HG03469 (cell line): Measurements from ENCODE around the gene PRC1.
A peak's percentile ranks its signal among the peaks of the same experiment; 100 is the strongest.
"Not testable (repeated sequence)": the region's sequence is repeated elsewhere in the genome, so short reads cannot be mapped to it uniquely, and the experiment has no call there.

Source experiments
- ATAC-seq: cut with Tn5 transposase; IDR thresholded peaks from one replicate; pipeline ENCODE4 v1.9.1; 2021; ENCODE audit warnings: mild to moderate bottlenecking, moderate library complexity, moderate number of reproducible peaks; ENCODE audit not compliant: unreplicated experiment

The PRC1 gene

DNA sequence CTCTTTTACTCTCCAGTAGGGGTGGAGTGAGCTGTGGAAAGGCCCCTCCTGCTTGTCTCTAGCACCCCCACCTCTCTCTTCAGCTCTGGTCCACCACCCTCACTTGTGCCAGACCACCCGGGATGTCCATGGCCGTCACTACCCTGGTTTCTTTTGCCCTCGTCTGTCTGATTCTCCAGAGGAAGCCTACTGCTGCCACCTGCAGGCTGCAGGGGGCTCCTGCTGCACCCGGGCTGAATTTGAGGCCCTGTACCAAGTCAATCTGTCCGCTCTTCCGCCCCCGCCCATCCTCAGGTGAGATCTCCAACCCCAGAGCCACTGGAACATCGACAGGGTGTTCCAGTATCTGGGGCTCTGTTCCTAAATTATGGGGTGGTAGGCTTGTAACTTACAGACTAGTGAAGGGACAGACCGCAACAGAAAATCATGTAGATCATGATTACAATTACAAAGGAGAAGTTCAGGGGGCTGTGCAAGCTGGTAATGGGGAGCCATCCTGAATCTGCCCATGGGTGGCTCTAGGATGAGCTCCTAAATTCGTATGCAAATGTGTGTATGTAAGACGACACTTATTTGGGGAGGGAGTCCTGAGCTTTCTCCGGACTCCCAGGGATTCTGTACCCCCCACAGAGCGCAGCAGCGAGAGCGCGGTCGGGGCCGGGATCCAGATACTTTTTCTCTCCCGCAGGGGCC lies 59.9 kb downstream of the PRC1 start:
- ATAC-seq, result peak; percentile 23

DNA sequence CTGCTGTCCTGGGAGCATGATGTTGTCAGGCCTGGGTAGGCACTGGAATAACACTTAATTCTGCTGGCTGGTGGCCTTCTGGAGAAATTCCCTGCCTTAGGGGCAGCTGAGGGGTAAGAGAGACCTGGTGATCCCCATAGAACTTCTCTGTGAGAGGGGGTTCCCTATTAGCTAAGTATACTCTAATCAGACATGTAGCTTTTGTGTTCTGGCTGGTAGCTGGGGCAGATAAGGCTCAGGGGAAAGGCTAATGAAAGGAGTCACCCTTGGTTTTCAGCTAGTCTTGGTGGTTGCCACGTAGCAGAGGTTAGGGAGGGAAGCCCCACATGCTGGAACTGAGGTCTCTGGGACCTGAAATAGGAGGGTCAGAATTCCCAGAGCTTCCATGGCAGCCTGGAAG lies 61.0 kb downstream of the PRC1 start:
- ATAC-seq, result no peak

DNA sequence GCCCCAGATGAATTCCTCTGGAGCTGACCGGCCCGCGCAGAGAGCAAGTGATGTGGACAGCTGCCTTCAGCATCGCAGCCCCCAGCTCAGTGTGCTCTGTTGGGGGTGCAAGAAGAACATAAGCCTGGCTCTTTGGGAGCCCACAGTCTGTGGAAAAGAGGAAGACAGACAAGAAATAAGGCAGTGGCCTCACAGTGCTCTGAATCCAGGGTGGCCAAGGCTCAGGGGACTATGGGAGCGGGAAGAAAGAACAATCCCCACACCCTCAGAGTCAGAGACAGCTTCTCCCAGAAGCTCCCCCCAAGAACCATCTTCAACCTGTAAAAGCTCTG lies 61.7 kb downstream of the PRC1 start:
- no peak for ATAC-seq

DNA sequence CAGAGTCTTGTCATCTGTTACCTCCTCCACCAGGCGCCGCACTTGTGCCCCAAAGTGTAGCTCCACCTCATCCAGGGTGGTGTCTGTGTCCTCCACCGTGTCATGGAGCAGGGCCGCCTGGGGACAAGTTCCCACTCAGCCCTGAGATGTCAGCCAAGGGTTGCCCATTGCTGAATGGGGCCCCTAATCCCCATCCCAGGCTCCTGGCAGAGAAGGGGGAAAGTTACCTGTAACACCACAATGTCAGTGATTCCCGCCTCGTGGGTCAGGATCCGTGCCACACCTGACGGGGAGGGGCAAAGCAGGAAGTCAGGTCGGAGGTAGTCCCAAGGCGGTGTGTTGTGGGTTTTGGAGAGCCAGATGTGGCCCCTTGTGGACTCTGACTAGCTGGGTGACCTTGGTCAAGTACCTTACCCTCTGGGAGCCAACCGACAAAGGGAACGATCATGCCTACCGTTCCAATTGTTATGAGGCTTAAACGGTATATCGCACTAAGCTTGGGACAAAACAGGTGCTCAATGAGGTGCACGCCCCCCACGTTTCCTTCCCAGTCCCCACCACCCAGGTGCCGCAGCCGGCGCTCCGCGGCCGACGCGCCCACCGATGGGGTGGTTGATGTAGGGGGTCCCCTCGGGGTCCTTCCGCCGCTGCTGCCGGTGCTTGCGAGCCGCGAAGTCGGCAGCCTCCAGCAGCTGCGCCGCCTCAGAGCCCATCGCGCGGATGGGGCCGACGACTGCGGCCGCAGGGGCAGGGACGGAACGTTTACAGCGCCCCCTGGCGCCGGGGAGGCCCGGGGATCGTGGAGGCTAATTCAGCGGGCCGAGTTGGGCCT lies 62.3 kb downstream of the PRC1 start, which contains the start of gene HDDC3:
Gene HDDC3 (minus strand): TSS at position 722 of the 832 bp plus-strand sequence. CDS start 9 bp downstream, at position 713.
- ATAC-seq, result peak; percentile 41

DNA sequence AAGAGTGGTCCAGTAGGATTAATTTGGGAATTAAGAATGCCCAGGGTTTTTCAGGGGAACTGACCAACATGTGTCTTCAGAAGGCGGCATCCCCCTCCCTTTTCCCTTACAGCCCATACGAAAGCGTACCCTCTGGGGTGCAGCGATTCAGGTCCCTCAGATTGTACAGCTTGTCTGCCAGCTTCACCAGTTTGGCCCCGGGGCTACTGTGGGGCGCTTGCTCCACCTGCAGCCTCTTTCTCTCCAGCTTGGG lies 62.8 kb downstream of the PRC1 start:
- no peak for ATAC-seq

DNA sequence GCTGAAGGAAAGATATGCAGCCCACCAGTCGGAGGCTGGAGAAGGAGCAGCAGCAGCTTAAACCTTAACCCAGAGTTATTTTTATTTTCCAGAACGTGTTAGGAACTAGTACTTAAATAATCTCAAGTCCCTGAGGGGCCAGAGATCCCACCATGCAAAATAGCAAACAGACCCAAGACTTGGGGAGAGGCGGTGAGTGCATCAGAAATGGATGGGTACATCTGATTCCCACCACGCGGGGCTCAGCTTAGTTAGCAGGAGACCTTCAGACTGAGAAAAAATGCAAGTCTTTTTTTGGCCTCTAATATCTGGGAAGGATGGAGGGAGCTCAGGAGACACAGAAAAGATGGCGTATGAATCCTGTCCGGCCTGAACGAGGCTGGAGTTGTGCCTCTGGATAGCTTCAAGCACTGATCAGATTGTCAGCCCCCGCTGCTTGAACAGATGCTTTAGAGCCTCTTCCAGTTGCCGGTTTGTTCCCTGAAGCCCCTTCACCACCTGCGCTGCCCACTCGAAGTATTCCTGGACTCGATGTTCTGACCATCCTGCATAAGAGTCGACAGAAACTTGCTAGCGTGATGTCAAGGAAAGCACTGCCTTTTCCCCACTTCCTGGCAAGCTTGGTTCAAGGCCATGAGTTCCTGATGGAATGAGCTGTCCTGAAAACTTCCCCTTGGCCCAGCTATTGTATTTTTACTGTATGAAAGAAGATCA lies 63.3 kb downstream of the PRC1 start:
- no peak for ATAC-seq

DNA sequence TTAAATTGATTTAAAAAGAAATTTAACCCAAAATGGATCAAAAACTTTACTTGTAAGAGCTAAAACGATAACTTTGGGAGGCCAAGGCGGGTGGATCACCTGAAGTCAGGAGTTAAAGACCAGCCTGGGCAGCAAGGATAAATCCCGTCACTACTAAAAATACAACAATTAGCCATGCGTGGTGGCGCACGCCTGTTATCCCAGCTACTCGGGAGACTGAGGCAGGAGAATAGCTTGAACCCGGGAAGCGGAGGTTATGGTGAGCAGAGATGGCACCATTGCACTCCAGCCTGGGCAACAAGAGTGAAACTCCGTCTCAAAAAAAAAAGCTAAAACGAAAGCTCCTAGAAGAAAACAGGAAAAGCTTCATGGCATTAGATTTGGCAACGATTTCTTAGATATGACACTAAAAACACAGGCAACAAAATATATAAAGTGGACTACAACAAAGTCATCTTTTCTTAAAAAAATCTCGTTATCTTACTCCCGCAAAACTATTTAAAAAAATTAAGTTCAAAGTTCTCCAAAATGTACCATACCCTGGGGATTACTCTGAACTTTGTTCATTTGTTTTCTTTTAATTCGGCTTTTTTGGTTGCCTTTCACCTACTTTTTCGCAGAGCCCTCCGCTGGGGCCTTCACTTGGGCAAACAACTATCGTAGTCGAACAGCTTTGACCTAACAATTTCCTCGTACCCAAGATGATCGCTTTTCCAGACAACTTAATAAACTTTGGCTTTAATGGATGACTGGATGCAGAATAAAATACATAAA lies 64.9 kb downstream of the PRC1 start:
- ATAC-seq, result no peak

DNA sequence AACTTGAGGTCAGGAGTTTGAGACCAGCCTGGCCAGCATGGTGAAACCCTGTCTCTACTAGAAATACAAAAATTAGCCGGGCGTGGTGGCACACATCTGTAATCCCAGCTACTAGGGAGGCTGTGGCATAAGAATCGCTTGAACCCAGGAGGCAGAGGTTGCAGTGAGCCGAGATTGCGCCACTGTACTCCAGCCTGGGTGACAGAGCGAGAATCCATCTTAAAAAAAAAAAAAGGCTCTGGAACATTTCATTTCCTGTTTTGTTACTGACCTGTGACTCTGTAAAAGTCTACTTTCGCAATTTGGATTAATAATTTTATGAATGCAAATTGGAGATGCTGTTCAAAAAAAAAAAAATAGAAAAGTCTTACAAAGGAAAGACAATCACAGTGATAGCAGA lies 66.2 kb downstream of the PRC1 start:
- ATAC-seq, result not testable (repeated sequence)

DNA sequence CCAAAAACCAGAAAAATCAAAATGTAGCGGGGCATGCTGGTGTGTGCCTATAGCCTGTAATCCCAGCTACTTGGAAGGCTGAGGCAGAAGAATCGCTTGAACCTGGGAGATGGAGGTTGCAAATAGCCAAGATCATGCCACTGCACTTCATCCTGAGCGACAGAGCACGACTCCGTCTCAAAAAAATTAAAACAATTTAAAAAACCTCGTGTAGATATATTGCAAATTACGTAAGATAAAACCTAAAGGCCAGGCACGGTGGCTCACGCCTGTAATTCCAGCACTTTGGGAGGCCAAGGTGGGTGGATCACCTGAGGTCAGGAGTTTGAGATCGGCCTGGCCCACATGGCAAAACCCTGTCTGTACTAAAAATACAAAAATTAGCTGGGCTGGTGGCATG lies 67.6 kb downstream of the PRC1 start:
- not testable (repeated sequence) for ATAC-seq

DNA sequence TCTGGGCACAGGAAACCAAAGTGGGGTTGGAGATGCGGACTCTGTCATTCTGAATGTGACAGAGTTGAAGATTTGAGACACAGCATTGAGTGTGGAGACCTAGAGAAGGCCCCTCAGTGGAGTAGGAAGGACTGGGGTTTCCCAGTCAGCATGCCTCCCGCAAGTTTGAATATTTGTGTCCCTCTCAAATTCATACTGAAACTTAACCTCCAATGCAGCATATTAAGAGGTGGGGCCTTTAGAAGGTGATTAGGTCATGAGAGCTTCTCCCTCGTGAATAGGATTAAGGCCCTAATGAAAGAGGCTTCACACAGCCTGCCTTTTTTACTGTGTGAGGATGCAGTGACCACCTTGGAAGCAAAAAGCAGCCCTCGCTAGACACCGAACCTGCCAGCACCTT lies 70.0 kb downstream of the PRC1 start:
- peak; percentile 49 for ATAC-seq

DNA sequence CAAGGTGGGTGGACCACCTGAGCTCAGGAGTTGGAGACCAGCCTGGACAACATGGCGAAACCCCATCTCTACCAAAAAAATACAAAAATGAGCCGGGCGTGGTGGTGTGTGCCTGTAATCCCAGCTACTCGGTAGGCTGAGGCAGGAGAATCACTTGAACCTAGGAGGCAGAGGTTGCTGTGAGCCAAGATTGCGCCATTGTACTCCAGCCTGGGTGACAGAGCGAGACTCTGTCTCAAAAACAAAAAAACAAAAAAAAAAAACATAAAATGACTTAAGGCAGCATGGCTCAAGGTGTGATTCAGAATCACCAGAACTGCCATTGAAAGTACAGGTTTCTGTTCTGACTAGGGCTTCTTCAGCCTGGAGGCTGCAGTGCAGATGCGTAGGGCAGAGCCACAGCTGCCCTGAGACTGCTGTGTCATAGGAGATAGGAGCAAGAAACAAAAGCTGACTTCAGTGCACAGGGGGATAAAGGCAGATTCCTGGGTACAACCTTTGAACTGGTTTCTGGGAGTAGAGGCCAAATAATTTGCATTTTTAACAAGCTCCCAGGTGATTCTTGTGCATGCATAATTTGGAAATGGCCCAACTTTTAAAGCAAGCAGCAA lies 71.5 kb downstream of the PRC1 start:
- peak; percentile 76 for ATAC-seq

DNA sequence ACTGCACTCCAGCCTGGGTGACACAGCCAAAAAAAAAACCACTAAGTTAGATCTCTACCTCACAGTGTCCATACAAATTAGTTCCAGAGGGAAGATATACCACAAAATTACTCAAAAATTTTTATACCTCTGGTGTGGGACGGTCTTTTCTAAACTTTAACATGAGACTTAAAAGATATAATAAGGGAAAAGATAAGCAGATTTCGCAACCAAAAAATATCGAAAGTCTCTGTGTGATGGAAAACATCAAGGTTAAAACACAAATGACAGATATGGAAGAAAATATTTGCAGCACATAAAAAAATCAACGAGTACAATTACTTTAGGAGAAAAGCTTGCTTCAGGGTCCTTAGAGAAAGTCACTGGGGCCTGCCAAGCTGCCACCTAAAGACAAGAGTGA lies 72.4 kb downstream of the PRC1 start:
- ATAC-seq, result no peak

DNA sequence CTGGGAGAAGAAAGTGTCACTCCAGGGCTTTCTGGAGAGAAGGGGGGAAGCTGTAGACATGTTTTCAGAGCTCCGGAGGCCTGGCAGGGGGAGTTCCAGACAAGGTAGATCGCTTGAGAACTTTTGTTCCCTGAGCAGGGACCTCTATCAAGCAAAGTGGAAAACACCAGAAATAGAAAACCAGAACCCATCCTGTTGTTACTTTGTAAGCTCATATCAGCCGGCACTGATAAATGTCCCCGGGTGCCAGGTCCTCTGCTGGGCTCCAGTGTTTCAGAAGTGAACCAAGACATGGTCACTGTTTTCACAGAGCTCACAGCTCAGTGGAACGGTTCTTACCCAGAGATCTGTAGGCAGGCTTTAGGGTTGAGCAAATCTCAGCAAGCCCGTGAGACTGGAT lies 75.5 kb downstream of the PRC1 start:
- no peak for ATAC-seq

DNA sequence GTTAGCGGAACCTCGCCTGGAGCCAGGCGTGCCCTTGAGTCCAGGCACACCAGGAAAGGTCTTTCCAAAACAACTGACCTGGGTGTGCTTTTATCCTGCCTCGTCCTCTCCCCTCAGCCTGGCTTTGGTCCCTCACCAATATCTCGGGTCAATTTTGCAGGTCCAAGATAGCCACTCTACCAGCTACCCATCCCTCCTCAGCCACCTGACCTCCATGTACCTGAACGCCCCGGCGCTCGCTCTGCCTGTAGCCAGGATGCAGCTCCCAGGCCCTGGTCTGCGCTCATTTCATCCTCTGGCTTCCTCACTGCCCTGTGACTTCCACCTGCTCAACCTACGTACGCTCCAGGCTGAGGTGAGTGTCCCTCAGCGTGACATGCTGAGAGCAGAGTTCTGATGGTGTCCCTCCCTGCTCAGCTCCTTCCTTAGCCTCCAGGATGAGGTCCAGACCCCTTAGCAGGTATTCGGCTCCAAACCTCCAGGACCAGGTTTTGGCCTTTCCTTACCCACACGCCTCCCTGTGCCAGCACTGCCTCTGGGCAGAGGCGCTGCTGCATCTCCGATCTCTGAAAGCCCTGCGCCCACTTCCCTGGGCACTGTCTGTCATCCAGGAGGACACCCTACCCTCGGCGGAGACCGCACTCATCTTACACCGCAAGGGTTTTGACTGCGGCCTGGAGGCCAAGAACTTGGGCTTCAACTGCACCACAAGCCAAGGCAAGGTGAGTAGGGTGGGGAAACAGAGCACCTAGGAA lies 76.1 kb downstream of the PRC1 start:
- no peak for ATAC-seq

DNA sequence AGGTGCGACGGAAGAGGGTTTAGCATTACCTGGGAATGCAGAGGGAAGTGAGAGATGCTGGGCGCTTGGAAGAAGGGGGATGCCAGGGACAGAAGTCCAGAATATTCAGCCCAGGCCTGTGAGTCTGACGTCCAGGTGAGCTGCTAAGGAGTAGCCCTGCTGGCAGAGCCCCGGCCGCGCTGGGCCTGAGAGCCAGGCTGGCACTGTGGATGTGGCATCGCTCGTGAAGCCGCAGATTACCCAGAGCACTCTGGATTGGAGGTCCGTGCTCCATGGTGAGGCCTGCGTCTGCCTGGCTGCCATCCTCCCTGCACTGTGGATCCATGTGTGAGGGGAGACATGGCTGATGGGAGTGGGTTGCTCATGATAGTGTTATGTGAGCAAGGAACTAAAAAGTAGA lies 76.8 kb downstream of the PRC1 start:
- ATAC-seq, result no peak

DNA sequence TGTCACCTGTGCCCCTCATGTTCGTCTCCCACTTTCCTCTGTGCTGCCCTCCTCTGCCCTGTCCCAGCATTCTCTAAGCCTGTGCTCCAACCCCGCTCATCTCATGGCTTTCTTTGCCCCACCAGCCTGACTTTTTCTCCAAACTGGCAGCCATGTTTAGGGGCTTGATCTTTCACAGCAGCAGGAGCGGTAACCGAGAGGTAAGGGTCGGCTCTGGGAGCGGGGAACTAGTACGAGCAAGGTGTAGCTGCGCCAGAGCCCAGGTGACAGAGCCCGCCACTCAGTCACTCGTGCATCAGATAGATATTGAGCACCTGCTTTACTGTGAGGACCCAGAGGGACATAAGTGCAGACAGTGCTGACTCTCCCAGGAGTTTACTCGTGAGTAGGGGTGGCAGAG lies 77.9 kb downstream of the PRC1 start:
- no peak for ATAC-seq
